Fibroblast of gingiva (primary cell): ENCODE data around the gene IFNLR1.

Source experiments
- DNase-seq: peaks from one replicate; pipeline ENCODE4 v3.0.0-alpha.2; 2011; ENCODE audit warnings: low read depth

IFNLR1 gene

GRCh38 chr1:24205345-24206082, 18.4 kb upstream of the IFNLR1 start:
- no peak for DNase-seq

- no peak for DNase-seq
Measured at GRCh38 chr1:24204116-24204515, 17.0 kb upstream of the IFNLR1 start.

- DNase-seq = no peak
Measured at GRCh38 chr1:24203404-24203803, 16.3 kb upstream of the IFNLR1 start.

DNA sequence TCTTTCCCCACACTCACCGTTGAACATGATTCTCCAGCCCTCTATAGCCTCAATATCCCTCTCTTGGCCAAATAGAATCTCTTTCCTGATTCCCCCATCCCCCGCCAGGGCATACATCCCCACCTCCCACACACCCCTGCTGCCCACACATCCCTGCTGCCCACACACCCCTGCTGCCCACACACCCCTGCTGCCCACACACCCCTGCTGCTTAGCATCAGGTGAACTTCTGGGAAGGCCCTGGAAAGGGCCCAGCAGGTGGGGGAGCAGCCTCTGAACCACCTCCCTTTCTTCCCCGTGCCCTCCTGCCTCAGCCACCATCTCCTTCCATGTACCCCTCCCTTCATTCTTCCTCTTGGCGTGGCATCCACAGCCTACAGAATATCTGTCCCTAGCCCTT, 15.9 kb upstream of the IFNLR1 start:
- DNase-seq = no peak

GRCh38 chr1:24202556-24202955, 15.5 kb upstream of the IFNLR1 start:
- no peak for DNase-seq

DNA sequence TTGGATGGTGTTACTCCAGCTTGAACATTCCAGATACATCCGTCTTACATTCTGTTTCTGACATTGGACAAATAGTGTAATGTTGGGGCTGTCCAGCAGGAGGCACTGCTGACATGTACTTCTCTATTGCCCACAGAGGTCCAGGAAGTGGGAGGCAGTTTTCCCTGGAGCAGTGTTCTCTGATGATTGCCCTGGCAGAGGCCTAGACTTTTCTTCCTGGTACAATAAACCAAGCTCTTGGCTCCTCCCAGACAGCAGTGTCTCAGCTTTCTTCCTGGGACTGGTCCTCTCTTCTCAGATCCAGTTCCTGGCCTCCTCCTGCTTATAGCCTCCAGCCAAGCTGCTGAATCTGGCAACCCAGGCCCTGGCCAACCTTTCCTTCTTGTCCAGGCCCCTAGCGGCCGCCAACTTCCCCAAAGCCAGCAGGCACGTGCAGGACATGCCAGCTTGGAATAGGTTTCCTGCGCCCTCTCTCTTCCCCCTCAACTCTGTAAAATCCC, 14.9 kb upstream of the IFNLR1 start:
- peak; percentile 93 for DNase-seq

DNA sequence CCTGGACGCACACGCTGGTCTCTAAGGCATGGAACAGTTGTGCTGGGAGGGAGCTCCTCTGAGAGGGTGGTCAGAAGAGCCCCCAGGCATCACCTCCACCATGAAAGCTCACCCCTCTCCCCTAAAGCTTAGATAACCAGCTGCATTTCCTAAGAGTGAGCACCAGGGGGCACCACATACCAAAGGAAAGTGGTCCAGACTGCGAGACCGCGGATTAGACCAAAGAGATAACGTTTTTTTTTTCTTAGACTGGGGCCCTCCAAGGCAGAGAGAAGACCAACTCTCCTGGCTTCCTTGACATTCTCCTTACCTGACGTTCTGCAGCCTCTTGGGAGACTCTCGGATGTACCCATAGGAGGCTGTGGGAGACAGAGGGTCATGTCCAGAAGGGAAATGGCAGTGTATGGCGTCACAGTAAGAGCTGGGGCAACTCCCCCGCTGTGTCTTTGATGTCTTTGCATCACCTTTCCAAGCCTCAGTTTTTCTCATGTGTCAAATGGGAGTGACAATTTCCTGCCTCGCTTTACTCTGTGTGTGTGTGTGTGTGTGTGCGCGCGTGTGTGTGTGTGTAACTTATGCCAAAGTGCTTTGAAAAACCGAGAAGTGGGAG, 12.3 kb upstream of the IFNLR1 start:
- peak; percentile 34 for DNase-seq

- DNase-seq = no peak
Measured at GRCh38 chr1:24198766-24199165, 11.7 kb upstream of the IFNLR1 start.

- no peak for DNase-seq
Measured at GRCh38 chr1:24195874-24196273, 8.8 kb upstream of the IFNLR1 start.

- no peak for DNase-seq
Measured at GRCh38 chr1:24195136-24195535, 8.0 kb upstream of the IFNLR1 start.

- DNase-seq = no peak
Measured at GRCh38 chr1:24193046-24193445, 6.0 kb upstream of the IFNLR1 start.

- no peak for DNase-seq
Measured at GRCh38 chr1:24191860-24192259, 4.8 kb upstream of the IFNLR1 start.

DNA sequence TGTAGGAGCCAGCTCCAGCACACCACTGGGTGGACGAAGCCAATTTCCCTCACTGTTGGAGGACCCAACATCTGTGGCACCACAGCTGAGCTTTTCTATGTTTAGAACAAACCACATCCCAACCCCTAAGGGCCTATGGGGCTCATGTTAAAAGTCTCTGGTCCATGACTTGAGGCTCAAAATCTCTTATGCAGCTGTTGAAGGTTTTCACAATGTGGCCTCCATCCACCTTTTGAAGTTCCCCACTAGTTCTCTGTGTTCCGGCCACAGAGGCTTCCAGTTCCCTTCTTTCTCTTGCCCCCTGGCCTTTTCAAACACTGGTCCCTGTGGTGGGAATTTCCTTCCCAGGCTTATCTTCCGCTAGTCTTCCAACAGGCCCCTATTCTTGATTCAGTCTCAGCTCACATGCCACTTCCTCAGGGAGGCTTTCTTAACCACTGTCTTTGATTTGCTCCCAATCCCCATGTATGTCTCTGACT, 3.9 kb upstream of the IFNLR1 start:
- no peak for DNase-seq

DNA sequence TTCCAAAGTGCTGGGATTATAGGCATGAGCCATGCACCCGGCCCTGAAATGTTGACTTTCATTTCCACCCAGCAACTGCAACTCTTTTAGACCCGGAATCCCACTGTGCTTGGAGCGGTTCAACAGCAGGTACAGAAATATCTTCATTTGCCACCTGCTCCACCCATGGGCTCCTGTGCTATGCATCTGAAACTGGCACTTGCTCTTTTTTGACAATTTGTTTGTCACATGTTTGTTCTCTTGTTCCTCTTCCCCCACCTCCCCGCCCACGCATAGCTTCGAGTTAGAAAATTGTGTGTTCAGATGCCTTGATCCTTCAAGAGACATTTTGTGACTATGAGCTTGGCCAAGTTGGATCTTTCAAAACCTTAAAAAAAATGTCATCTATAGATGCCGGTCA, 2.4 kb upstream of the IFNLR1 start:
- DNase-seq = no peak

GRCh38 chr1:24186711-24186992, 437 bp downstream of the IFNLR1 start:
- DNase-seq = no peak

DNA sequence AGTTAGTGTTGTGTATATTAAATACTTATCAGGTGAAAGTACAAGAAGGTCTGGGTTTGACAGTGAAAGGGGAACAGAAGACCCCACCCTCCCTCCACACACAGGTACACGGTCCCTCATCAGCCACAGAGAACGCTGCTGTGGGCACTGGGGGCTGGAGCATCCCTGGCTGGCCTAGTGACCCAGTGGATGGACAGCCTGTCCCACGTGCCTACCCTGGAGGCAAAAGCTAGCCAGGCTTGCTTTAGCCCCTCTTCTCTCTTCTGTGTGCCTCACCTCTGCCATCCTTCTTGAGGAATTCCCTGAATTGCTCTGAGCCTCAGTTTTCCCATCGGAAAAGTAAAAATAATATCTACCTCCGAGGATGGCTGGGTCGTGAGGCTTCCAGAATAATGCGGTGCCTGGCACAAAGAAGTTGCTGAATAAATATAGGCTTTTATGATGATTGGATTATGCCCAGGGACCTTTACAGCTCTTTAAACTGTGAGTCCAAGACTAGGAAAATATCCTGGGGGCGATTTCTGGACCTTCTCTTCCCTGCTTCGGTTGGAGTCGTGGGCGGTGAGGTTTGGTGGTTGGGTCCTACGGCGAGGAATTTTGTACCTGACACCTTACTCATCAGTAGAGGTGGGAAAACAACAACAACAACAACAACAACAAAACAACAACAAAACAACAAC, 918 bp downstream of the IFNLR1 start:
- no peak for DNase-seq

DNA sequence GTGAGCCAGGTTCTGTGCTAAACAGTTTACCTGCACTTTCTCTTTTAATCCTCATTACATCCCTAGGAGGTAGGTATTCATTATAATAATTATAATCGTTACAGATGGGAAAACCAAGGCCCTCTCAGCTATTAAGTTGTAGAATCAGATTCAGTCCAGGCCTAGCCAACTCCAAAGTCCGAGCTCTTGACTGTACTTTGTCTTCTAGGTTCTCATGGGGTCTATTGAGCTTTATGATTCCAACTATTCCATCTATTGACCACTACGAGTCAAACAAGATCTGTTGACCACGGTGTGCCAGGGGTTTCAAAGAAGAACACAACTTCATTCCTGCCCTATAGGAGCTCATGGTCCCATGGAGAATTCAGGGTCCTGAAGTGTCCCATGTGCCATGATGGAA, 2.0 kb downstream of the IFNLR1 start:
- no peak for DNase-seq

- DNase-seq = no peak
Measured at GRCh38 chr1:24182061-24182460, 5.0 kb downstream of the IFNLR1 start.

- no peak for DNase-seq
Measured at GRCh38 chr1:24181619-24182018, 5.5 kb downstream of the IFNLR1 start.

DNA sequence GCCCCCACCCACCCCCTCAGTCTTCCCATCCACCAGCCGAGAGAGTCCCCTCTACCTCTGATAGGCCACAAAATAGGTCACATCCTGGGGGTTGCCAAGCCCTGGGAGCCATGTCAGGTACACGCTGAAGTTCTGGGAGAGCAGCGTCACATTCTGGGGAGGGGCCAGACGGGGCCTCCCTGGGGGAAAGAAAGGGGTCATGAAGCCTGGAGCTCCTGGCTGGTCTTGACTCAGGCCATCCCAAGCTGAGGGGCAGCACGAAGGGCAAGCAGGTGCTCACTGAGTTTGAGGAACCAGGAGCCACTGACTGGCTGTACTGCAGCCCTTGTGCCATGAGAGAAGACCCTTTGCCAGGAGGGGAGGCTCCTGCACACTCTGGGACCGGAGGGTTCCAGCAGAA, 6.4 kb downstream of the IFNLR1 start:
- DNase-seq = no peak

GRCh38 chr1:24179251-24179840, 7.7 kb downstream of the IFNLR1 start:
- no peak for DNase-seq

- no peak for DNase-seq
Measured at GRCh38 chr1:24178407-24178806, 8.7 kb downstream of the IFNLR1 start.

- DNase-seq = no peak
Measured at GRCh38 chr1:24177161-24177560, 9.9 kb downstream of the IFNLR1 start.
